HUES48 (cell line): ENCODE measurements around the gene ANKRD11.

Experiments
- H3K27ac ChIP-seq: one replicate; pipeline ENCODE4 v1.7.0; 2013; ENCODE audit warnings: low read depth, low read length, inconsistent platforms
- H3K27me3 ChIP-seq: 2 replicates; pipeline ENCODE4 v1.6.1; 2013; ENCODE audit warnings: mild to moderate bottlenecking, low read length; ENCODE audit not compliant: control insufficient read depth, insufficient read depth
- H3K36me3 ChIP-seq: 2 replicates; pipeline ENCODE4 v1.6.1; 2013; ENCODE audit warnings: low read length; ENCODE audit not compliant: control insufficient read depth, insufficient read depth
- H3K4me1 ChIP-seq: 2 replicates; pipeline ENCODE4 v1.6.1; 2013; ENCODE audit warnings: mild to moderate bottlenecking, low read length; ENCODE audit not compliant: control insufficient read depth, insufficient read depth
- H3K4me3 ChIP-seq: 2 replicates; pipeline ENCODE4 v1.5.1; 2013; ENCODE audit warnings: mild to moderate bottlenecking, low read depth, low read length
- H3K9ac ChIP-seq: 2 replicates; pipeline ENCODE4 v1.6.1; 2013; ENCODE audit warnings: mild to moderate bottlenecking, low read depth, low read length, moderate library complexity
- H3K9me3 ChIP-seq: 2 replicates; pipeline ENCODE4 v1.6.1; 2013; ENCODE audit warnings: low read length; ENCODE audit not compliant: control insufficient read depth, insufficient read depth

The ANKRD11 gene

DNA sequence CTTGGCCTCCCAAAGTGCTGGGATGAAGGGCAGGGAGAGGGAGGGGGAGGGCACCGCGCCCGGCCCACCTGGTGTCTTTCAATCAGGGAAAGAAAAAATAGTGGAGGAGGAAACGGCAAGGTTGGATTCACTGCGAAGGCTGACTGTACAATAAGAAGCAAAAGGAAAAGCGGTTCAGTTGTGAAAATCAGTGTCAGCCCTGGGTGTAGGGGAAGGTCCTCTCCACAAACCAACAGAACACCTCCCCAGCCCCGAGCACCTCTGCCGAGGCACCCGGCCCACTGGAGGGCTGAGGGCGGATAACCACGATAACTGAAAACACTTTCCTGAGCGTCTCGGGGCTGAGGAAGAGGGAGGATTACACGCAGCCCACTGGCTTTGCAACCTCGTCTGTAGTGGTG is 16.4 kb upstream of the ANKRD11 start:
- Histone ChIP-seq H3K4me3 (peak overlapping the region; percentile 94), H3K27me3 (no peaks in the 10 kb centered on the region; the same call in 1 of the 2 replicates), H3K36me3 (peaks cover 16% of the 10 kb centered on the region), H3K9ac (no peak overlapping the region), H3K27ac (no peak overlapping the region), H3K9me3 (no peaks in the 10 kb centered on the region), H3K4me1 (peaks cover 5% of the 10 kb centered on the region)

DNA sequence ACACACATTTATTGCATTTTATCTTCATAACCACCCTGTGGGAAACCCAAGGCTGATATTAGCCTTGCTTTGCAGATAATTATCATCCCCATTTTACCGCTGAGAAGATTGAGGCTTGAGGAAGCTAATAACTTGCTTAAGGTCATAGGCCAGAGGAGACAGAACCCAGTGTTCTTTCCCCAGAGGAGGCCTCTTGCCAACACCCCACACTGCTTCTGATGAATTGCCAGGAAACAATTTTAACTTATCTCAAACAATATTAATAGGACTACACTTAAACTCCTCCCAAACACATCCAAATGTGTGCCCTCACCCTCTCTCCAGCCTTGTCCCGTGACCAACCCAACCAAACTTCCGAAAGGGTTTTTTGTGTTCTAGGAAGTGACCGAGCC is 15.7 kb upstream of the ANKRD11 start:
- no peaks in the 10 kb centered on the region; the same call in 1 of the 2 replicates for H3K27me3 ChIP-seq
- H3K36me3 ChIP-seq, result peaks cover 9% of the 10 kb centered on the region
- no peak overlapping the region for H3K4me3 ChIP-seq
- no peak overlapping the region for H3K9ac ChIP-seq
- peaks cover 5% of the 10 kb centered on the region for H3K4me1 ChIP-seq
- H3K9me3 ChIP-seq, result no peaks in the 10 kb centered on the region
- H3K27ac ChIP-seq, result no peak overlapping the region

DNA sequence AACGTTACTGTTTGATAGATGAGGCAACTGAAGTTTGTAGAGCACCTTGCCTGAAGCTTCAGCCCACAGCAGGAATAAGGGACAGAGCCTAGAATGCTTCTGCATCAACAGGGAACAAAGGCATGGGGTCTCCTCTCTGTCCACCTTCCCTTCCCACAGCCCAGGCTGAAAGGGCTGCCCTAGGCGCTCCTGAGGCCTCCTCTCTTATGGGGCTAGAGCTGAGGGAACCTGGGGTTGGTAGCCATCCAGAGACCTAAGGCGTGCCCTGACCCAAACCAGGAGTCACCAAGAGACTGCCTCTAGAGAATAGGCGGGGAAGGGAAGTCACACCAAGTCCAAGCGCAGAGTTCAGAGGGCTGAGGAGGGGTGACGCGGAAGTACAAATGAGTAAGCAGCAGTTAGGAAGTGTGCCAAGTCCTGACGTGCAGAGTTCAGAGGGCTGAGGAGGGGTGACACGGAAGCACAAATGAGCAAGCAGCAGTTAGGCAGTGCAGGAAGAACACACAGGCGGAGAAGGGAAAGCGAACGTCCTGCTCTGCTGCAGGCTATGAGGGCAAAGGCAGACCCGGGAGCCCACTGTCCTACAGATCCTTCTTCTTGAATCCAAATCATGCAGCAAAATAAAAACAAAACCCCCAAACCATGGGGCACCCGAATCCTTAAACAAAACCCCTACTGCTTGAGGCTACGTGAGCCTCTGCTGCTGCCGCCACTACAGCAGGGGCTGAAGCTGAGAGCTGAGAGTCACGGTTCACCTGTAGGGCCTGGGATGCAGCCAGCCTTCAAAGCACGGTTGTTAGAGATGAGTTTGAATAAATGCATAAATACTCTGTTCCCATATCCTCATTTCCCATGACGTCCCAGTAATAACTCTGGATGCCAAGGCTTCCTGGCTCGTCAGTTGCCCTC is 15.1 kb upstream of the ANKRD11 start:
- Histone ChIP-seq H3K4me3 (no peak overlapping the region), H3K36me3 (peaks cover 3% of the 10 kb centered on the region), H3K27ac (no peak overlapping the region), H3K9ac (no peak overlapping the region), H3K4me1 (peaks cover 5% of the 10 kb centered on the region), H3K9me3 (no peaks in the 10 kb centered on the region), H3K27me3 (no peaks in the 10 kb centered on the region; the same call in 1 of the 2 replicates)

DNA sequence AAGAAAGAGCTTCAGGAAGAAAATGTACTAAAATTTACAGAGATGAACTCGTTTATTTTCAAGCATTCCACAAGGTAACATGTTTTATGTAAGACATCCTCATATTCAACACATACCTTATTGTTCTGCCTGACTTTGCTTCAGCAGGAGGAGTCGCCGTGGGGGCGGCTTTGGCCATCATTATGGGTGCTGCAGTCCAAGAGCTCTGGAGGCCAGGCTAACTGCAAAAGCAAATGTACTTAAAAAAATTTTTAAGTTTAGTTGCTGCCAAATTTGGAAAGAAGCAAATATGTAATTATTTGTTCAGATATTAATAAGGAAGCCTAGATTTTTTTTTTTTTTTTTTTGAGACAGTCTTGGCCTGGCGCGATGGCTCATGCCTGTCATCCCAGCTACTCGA is 13.7 kb upstream of the ANKRD11 start:
- no peak overlapping the region for H3K4me3 ChIP-seq
- H3K27me3 ChIP-seq, result no peaks in the 10 kb centered on the region; the same call in 1 of the 2 replicates
- H3K9ac ChIP-seq, result no peak overlapping the region
- H3K36me3 ChIP-seq, result no peaks in the 10 kb centered on the region
- peaks cover 5% of the 10 kb centered on the region for H3K4me1 ChIP-seq
- H3K9me3 ChIP-seq, result no peaks in the 10 kb centered on the region
- H3K27ac ChIP-seq, result no peak overlapping the region

DNA sequence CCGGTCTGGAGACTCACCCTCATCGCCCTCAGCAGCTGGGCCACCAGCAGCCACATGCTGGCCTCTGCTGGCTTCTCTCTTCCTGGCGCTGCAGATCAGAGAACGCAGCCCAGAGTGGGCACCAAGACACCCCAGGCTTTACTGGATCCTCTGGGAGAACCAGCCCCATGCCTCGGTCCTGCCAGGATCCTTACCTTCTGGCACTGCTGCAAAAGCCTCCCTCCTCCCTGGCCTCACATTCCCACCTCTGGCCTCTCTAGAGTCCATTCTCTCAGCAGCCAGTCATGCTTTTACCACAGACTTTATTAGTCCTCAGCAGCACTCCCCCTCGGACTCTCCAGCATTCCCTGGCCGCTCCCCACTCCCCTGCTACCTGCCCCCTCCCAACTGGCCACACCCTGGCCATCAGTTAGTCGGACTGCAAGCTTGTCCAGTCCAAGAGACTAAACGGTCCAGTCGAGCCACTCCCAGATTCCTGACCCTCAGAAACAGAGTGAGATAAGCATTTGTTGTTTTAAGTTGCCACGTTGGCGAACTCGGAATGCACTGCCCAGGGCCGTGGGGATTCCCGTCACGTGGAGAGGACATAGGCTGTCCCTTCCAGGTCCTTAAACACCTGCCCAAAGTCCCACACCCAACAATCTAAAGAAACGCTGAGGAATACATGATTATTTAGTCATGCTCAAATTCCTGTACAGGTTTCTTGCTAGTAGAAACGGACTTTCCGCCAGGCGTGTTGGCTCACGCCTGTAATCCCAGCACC is 11.9 kb upstream of the ANKRD11 start:
- Histone ChIP-seq H3K27me3 (no peaks in the 10 kb centered on the region; the same call in 1 of the 2 replicates), H3K9me3 (no peaks in the 10 kb centered on the region), H3K4me1 (peaks cover 4% of the 10 kb centered on the region), H3K4me3 (no peak overlapping the region), H3K27ac (no peak overlapping the region), H3K36me3 (peaks cover 5% of the 10 kb centered on the region; the same call in 1 of the 2 replicates), H3K9ac (no peak overlapping the region)

DNA sequence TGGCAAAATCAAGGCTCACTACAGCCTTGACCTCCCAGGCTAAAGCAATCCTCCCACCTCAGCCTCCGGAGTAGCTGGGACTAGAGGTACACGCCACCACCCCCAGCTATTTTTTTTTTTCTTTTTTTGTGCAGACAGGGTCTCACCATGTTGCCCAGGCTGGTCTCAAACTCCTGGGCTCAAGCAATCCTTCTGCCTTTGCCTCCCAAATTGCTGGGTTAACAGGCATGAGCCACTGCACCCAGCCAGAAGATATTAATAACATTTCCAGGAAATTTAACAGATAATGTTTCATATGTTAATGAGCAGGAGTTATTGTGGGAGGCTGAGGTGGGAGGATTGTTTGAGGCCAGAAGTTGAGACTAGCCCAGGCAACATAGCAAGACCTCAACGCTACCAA is 9.4 kb upstream of the ANKRD11 start:
- Histone ChIP-seq H3K36me3 (peaks cover 5% of the 10 kb centered on the region; the same call in 1 of the 2 replicates), H3K4me1 (no peaks in the 10 kb centered on the region), H3K9me3 (no peaks in the 10 kb centered on the region), H3K9ac (no peak overlapping the region), H3K27me3 (no peaks in the 10 kb centered on the region), H3K4me3 (no peak overlapping the region), H3K27ac (no peak overlapping the region)

DNA sequence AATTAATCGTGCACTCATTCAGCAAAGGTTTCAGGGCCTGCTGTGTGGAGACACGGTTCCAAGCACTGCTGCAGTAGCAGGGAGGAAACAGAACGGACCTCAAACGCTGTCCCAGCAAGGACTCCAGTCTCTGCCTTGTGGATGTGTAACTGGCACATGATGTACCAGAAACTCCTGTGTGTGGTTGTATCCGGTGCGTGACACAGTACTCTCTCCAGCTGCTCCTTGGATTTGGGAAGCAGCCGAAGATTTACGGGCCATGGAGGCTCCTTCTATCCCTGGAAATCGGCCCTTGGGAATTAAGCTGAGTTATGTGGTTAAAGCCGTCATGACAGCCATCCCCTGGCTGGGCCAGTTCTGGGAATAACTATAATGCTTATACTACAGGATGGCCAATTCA is 8.5 kb upstream of the ANKRD11 start:
- Histone ChIP-seq H3K36me3 (peaks cover 5% of the 10 kb centered on the region; the same call in 1 of the 2 replicates), H3K27ac (no peak overlapping the region), H3K4me3 (no peak overlapping the region), H3K9ac (no peak overlapping the region), H3K27me3 (no peaks in the 10 kb centered on the region), H3K4me1 (no peaks in the 10 kb centered on the region), H3K9me3 (no peaks in the 10 kb centered on the region)

DNA sequence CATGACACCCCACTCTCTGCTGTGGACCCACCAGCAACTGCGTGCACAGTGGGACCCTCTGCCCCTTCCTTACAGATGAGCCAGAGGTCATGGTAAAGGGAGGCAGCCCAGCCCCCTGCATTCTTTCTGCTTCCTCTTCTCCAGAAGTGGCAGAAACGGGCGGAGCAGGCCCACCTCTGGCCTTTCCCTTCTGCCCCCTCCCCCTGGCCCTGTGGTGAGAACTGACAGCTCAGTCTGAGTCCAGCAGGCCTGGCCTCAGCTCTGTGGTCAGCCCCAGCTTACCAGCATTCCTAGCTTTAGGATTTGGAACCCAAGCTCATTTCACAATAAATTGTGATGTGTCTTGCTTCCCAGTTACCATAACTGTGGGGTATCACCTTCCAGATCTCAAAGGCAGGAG is 4.8 kb upstream of the ANKRD11 start:
- Histone ChIP-seq H3K9me3 (no peaks in the 10 kb centered on the region), H3K9ac (no peak overlapping the region), H3K4me1 (no peaks in the 10 kb centered on the region), H3K36me3 (peaks cover 5% of the 10 kb centered on the region; the same call in 1 of the 2 replicates), H3K27ac (no peak overlapping the region), H3K27me3 (no peaks in the 10 kb centered on the region), H3K4me3 (no peak overlapping the region)

DNA sequence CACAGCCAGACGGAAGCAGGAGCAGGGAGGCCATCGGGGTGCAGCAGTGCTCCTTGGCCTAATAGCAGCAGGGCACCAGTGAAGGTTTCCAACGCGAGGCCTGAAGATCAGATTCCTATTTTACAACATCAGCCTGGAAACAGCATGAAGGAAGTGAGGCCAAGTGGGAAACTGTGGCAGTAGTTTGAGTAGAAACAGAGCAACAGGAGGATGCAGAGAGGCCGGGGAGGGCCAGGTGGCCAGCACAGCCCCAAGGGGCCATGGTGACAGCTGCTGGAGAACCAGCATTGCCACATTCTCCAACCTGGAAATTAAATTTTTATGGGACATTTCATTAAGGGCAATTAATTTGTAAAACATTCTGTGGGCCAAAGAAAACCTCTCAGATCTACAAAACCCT is 3.4 kb upstream of the ANKRD11 start:
- H3K9ac ChIP-seq, result no peak overlapping the region
- H3K4me3 ChIP-seq, result no peak overlapping the region
- no peaks in the 10 kb centered on the region; the same call in 1 of the 2 replicates for H3K4me1 ChIP-seq
- no peaks in the 10 kb centered on the region for H3K27me3 ChIP-seq
- H3K36me3 ChIP-seq, result peaks cover 2% of the 10 kb centered on the region; the same call in 1 of the 2 replicates
- H3K9me3 ChIP-seq, result no peaks in the 10 kb centered on the region
- no peak overlapping the region for H3K27ac ChIP-seq

DNA sequence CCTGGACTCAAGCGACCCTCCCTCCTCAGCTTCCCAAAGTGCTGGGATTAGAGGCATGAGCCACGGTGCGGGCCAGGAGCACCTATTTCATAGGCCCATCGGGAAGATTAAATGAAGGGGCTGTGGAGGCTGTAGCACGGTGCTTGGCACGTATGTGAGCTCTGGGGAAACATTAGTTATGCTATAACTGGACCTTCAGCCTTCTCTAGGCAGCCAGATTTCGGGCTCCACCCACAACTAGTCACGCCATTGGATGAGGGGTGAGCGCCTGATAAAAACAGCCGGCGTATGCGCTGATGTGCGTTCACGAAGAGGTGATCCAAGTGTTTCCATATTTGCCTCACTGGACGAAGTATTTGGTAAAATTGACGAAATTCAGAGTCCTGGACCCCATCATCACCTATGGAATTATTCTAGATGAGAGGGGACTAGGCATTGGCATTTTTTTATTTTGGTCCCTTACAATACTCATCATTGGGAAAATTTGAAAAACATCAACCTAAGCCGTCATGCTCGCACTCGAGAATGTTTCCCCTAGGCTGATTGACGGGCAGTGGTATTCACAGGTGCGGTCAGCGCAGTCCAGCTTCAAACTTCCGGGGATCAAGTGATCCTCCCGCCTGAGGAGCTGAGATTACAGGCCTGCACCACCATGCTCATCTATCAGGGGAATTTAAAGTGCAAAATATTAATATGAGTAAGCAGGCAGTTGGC is 1.8 kb upstream of the ANKRD11 start:
- H3K9me3 ChIP-seq, result no peaks in the 10 kb centered on the region
- peaks cover 13% of the 10 kb centered on the region for H3K4me1 ChIP-seq
- no peaks in the 10 kb centered on the region for H3K36me3 ChIP-seq
- H3K4me3 ChIP-seq, result peak overlapping the region; percentile 91
- H3K9ac ChIP-seq, result no peak overlapping the region
- H3K27me3 ChIP-seq, result no peaks in the 10 kb centered on the region
- no peak overlapping the region for H3K27ac ChIP-seq
